Ascending aorta (tissue), 2 donors: ENCODE measurements around the gene CAPSL. TPM values are rescaled to one million over a fixed set of nuclear protein-coding genes. Genes with fewer than 3 reads are reported as not detected.
"Not testable (repeated sequence)": the region's sequence is repeated elsewhere in the genome, so short reads cannot be mapped to it uniquely, and the experiment has no call there.

Source experiments
- DNase-seq, 2 donors: peaks; one replicate each; pipeline ENCODE4 v3.0.0-alpha.2; 2019; ENCODE audit warnings: low spot score in 2 of 2
- H3K27ac ChIP-seq, 2 donors: fragments of 200-600 bp; sonication (generic); one replicate each; pipeline ENCODE4 v1.5.1; 2016 to 2017; ENCODE audit warnings: mild to moderate bottlenecking in 1 of 2
- H3K27me3 ChIP-seq: fragments of 200-600 bp; sonication (generic); one replicate; pipeline ENCODE4 v1.5.1; 2017
- H3K36me3 ChIP-seq, 2 donors: fragments of 200-600 bp; sonication (generic); one replicate each; pipeline ENCODE4 v1.5.1; 2016
- H3K4me1 ChIP-seq, 2 donors: fragments of 200-600 bp; sonication (generic); one replicate each; pipeline ENCODE4 v1.5.1; 2016 to 2017; ENCODE audit warnings: mild to moderate bottlenecking in 1 of 2
- H3K4me3 ChIP-seq, 2 donors: fragments of 200-600 bp; sonication (generic); one replicate each; pipeline ENCODE4 v1.5.1; 2016 to 2017; ENCODE audit warnings: mild to moderate bottlenecking in 1 of 2
- H3K9me3 ChIP-seq, 2 donors: fragments of 200-600 bp; sonication (generic); one replicate each; pipeline ENCODE4 v1.5.1; 2016
- intact Hi-C: fragments of 100-400 bp; cut with DNase I; formaldehyde crosslinking; loops from one replicate; pipeline ENCODE4 v1.15.1; 2023
- total RNA-seq: library from RNA; depleted of rRNA; stranded (reverse); fragments of >200 nt; gene quantifications from one replicate; pipeline ENCODE4 v1.1.0, GENCODE V29; 2016
- TF ChIP-seq, protein P1 (sequence below), 3 experiments: fragments of 200-600 bp in 2 of 3; fragments of 450-650 bp in 1 of 3; sonication (generic) in 2 of 3; IDR thresholded peaks; one replicate each; pipeline ENCODE4 v1.5.1; 2016 to 2019; ENCODE audit warnings: antibody characterized with exemption in 3 of 3, mild to moderate bottlenecking in 1 of 3, moderate library complexity in 1 of 3

Gene CAPSL
- total RNA-seq = not detected

DNA sequence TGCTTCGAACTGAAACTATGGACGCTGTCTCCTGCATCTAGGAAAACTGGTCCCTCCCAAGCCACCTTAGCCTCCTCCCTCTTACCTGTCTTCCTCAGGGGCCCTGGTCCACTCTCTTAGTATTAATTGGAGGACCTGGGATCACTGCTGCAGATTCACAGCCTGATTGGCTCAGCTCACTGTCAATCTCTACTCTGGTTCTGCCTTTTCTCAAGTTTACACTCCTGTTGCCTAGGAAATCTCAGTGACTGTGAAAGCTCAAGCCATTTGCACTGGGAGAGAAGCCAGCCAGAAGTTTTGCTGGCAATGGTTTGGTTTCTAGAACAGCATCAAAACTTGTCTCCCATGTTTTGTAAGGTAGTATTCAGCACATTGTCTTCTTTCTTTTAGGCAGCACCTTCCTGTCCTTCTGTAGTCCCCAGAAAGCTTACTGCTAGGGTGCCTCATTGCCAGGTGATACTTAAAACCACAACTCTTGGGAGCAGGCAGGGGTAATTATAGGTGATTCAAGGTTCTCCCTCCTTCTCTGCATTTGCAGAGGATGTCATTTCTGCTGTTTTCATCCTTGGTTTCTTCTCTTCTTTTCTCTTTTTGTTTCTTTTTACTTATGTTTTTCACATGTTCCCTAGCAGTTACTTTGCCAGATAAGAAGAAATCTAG is at the start of gene CAPSL:
Gene CAPSL, minus strand, starts transcription at position 55 of the 660 bp plus-strand sequence. CDS start 17,502 bp downstream, outside the sequence.
- intact Hi-C loops = no loop called here
- no peak for DNase-seq

DNA sequence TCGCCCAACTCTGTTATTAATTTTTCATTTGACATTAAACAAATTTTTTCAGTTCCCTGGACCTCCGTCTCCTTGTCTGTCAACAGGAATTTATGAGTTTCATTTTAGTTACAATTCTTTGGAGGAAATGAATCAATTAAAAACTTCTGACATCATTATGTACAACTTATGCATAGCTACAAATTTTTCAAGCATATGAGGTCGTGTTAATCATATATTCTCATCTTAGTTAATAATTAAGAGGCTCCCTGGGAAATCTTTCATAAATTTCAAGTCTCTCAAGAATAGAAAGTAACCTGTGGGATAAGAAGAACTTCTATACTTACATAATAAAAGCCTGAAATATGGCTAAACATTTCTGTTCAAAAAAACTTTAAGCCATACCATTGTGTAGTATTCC is 49.4 kb upstream of the CAPSL start:
- intact Hi-C loops = no loop called here

More for the DNA sequence above, at the start of gene CAPSL:
- Histone ChIP-seq H3K36me3 (no peaks in the 10 kb centered on the region), H3K27me3 (no peaks in the 10 kb centered on the region), H3K4me3 (no peak within 1 kb of the TSS), H3K9me3 (no peaks in the 10 kb centered on the region), H3K4me1 (no peaks in the 10 kb centered on the region), H3K27ac (no peak within 1 kb of the TSS)
- TF ChIP-seq, protein P1, sequence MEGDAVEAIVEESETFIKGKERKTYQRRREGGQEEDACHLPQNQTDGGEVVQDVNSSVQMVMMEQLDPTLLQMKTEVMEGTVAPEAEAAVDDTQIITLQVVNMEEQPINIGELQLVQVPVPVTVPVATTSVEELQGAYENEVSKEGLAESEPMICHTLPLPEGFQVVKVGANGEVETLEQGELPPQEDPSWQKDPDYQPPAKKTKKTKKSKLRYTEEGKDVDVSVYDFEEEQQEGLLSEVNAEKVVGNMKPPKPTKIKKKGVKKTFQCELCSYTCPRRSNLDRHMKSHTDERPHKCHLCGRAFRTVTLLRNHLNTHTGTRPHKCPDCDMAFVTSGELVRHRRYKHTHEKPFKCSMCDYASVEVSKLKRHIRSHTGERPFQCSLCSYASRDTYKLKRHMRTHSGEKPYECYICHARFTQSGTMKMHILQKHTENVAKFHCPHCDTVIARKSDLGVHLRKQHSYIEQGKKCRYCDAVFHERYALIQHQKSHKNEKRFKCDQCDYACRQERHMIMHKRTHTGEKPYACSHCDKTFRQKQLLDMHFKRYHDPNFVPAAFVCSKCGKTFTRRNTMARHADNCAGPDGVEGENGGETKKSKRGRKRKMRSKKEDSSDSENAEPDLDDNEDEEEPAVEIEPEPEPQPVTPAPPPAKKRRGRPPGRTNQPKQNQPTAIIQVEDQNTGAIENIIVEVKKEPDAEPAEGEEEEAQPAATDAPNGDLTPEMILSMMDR (IDR thresholded peaks at IDR 0.05) = no peak

DNA sequence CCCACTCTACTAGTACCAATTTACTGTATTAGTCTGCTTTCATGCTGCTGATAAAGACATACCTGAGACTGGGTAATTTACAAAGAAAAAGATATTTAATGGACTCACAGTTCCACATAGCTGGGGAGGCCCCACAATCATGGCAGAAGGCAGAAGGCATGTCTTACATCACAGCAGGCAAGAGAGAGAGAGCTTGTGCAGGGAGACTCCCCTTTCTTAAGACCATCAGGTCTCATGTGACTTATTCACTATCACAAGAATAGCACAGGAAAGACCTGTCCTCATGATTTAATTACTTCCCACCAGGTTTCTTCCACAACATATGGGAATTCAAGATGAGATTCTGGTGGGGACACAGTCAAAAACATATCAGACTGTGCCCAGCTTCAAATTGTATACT is 41.3 kb upstream of the CAPSL start:
- Histone ChIP-seq H3K9me3 (no peaks in the 10 kb centered on the region), H3K27ac (no peak overlapping the region), H3K36me3 (no peaks in the 10 kb centered on the region), H3K4me3 (no peak overlapping the region), H3K27me3 (no peaks in the 10 kb centered on the region), H3K4me1 (no peaks in the 10 kb centered on the region)
- intact Hi-C loops = no loop called here
- no peak for DNase-seq
- TF ChIP-seq, protein P1 (IDR thresholded peaks at IDR 0.05) = no peak

More for the DNA sequence above, 49.4 kb upstream of the CAPSL start:
- Histone ChIP-seq H3K4me1 (no peaks in the 10 kb centered on the region), H3K9me3 (no peaks in the 10 kb centered on the region), H3K27me3 (no peaks in the 10 kb centered on the region), H3K27ac (no peak overlapping the region), H3K4me3 (no peak overlapping the region), H3K36me3 (no peaks in the 10 kb centered on the region)
- DNase-seq = no peak
- TF ChIP-seq, protein P1 (IDR thresholded peaks at IDR 0.05) = no peak

DNA sequence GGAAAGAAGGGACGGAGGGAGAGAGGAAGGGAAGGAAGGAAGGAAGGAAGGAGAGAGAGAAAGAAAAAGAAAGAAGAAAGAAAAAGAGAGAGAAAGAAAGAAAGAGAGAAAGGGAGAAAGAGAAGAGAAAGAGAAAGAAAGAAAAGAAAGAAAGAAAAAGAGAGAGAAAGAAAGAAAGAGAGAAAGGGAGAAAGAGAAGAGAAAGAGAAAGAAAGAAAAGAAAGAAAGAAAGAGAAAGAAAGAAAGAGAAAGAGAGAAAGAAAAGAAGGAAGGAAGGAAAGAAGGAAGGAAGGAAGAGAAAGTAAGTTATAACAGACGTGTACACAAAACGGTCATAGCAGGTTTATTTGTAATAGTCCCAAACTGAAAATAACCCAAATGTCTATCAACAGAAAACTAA is 38.4 kb upstream of the CAPSL start:
- H3K27me3 ChIP-seq, intact Hi-C loops, H3K9me3 ChIP-seq, DNase-seq, H3K4me1 ChIP-seq, H3K36me3 ChIP-seq, H3K4me3 ChIP-seq, H3K27ac ChIP-seq: not testable (repeated sequence)

DNA sequence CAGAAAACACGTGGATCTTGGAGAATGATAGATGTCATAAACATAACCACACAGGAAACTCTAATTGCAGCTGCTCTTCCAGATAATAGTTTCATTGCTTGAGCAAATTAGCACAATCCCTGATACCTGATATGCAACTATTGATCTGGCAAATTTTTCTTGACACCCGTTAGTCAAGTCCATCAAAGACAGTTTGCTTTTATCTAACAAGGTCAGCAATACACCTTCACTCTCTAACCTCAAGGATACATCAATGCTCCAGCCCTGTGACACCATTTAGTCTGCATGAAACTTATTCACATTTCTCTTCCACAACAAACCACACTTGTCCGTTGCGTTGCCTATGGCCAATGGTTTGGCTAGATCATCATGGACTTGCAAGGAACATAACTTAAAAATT is 36.1 kb upstream of the CAPSL start:
- DNase-seq = no peak
- H3K27ac ChIP-seq = no peak overlapping the region
- no peaks in the 10 kb centered on the region for H3K4me1 ChIP-seq
- TF ChIP-seq, protein P1 (IDR thresholded peaks at IDR 0.05) = no peak
- intact Hi-C loops = no loop called here
- H3K4me3 ChIP-seq = no peak overlapping the region
- no peaks in the 10 kb centered on the region for H3K27me3 ChIP-seq
- no peaks in the 10 kb centered on the region for H3K9me3 ChIP-seq
- no peaks in the 10 kb centered on the region for H3K36me3 ChIP-seq

DNA sequence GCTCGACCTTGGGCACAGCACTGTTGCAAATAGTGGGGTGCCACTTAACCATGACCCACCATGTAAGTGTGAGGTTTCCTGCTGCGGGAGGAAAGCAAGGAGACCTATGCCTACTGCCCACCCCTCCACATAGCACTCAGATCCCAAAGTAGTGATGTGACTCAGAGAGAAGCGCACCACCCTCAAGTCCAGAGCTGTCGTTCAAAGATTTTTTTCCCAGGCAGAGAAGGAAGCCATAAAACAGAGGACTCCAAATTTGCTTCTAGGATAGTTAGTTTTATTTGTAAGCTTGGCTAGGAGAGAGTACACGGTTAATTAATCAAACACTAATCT is 33.4 kb upstream of the CAPSL start:
- Histone ChIP-seq H3K9me3 (no peaks in the 10 kb centered on the region), H3K4me3 (no peak overlapping the region), H3K27me3 (no peaks in the 10 kb centered on the region), H3K36me3 (no peaks in the 10 kb centered on the region), H3K4me1 (no peaks in the 10 kb centered on the region), H3K27ac (no peak overlapping the region)
- intact Hi-C loops = no loop called here
- TF ChIP-seq, protein P1 (IDR thresholded peaks at IDR 0.05) = no peak
- DNase-seq = no peak
